ENCODE measurements around the gene KIF11. TPM values are rescaled to one million over a fixed set of nuclear protein-coding genes. Genes with fewer than 3 reads are reported as not detected.

The KIF11 gene
- total RNA-seq, 1 experiment from 2014 or later, result 33.8 TPM

- Histone ChIP-seq H3K36me3 (ENCODE audit: control insufficient read depth in 1 of 2, insufficient read depth in 2 of 2, low read length in 2 of 2) (peaks cover 0 to 18% of the 10 kb centered on the region in 2 experiments; a peak in 2 of 4 replicates), H3K4me3 (replicated peaks in 1 of 2; ENCODE audit: low read depth in 1 of 2, low read length in 2 of 2) (no peak overlapping the region), H3K27ac (ENCODE audit: low read depth, low read length) (no peak overlapping the region), H3K4me1 (ENCODE audit: control insufficient read depth in 1 of 2, insufficient read depth in 2 of 2, low read length in 2 of 2) (no peaks in the 10 kb centered on the region), H3K9ac (ENCODE audit: low read length) (no peak overlapping the region), H3K79me2 (ENCODE audit: insufficient read depth, low read length) (peaks cover 54% of the 10 kb centered on the region), H3K4me2 (ENCODE audit: low read length) (no peak overlapping the region), H3K9me3 (ENCODE audit: control insufficient read depth in 1 of 2, insufficient read depth in 1 of 2, low read depth in 1 of 2, low read length in 2 of 2) (peaks cover 0 to 3% of the 10 kb centered on the region in 2 experiments; a peak in 1 of 4 replicates), H3K27me3 (ENCODE audit: insufficient read depth, low read length) (no peaks in the 10 kb centered on the region), H3K9me2 (ENCODE audit: insufficient read depth) (no peaks in the 10 kb centered on the region), H2AFZ (ENCODE audit: low read depth, low read length, poor library complexity, severe bottlenecking) (no peak overlapping the region), H4K20me1 (ENCODE audit: insufficient read depth) (no peaks in the 10 kb centered on the region)
- ATAC-seq (no peak), DNase-seq (ENCODE audit: low read depth, low spot score) (no peak)
- TF ChIP-seq CBX3 (IDR thresholded peaks at IDR 0.05; ENCODE audit: low read depth) (no peak), POLR2AphosphoS5 (IDR thresholded peaks at IDR 0.05; ENCODE audit: low read depth, low read length) (no peak), MAX (IDR thresholded peaks at IDR 0.05) (no peak), ZBTB33 (IDR thresholded peaks at IDR 0.05; ENCODE audit: extremely low read depth, insufficient replicate concordance, low read length) (no peak), TCF7L2 (IDR thresholded peaks at IDR 0.05; ENCODE audit: borderline replicate concordance, extremely low read depth, insufficient read depth, insufficient read length) (no peak), EZH2phosphoT487 (IDR thresholded peaks at IDR 0.05; ENCODE audit: borderline replicate concordance) (no peak), JUND (IDR thresholded peaks at IDR 0.05) (no peak), RAD21 (IDR thresholded peaks at IDR 0.05; ENCODE audit: low read depth) (no peak), ELF1 (IDR thresholded peaks at IDR 0.05; ENCODE audit: borderline replicate concordance, low read depth) (no peak), ZFX (IDR thresholded peaks at IDR 0.05) (no peak)
- intact Hi-C loops (cut with micrococcal nuclease), result no loop called here
- ChIA-PET CTCF (no interaction called here), RAD21 (ENCODE audit: low non-redundant PET in 1 of 2, low total read pairs in 2 of 2, uncharacterized antibody in 2 of 2, unreplicated experiment in 2 of 2) (no interaction called here), POLR2A (no interaction called here)
- no TSS peak for BruUV-seq (replicated peaks)
These were observed 33.9 kb upstream of the KIF11 start for GRCh38 chr10:92559046-92559445.
